H9 (cell line): Measurements from ENCODE around the gene CORO2B. TPM values are rescaled to one million over a fixed set of nuclear protein-coding genes. Genes with fewer than 3 reads are reported as not detected.

Experiments
- DNase-seq: peaks from one replicate; pipeline ENCODE4 v3.0.0-alpha.2; 2017
- H2AFZ ChIP-seq: one replicate; pipeline ENCODE4 v1.6.1; 2013; ENCODE audit warnings: mild to moderate bottlenecking, low read length, control low read depth, moderate library complexity
- H2AK5ac ChIP-seq: 2 replicates; pipeline ENCODE4 v1.6.1; 2013; ENCODE audit warnings: low read length, control low read depth, mixed read lengths; ENCODE audit not compliant: insufficient read length
- H2BK120ac ChIP-seq: one replicate; pipeline ENCODE4 v1.6.1; 2013; ENCODE audit warnings: low read depth, mild to moderate bottlenecking, low read length, control low read depth, inconsistent platforms; ENCODE audit not compliant: poor library complexity, severe bottlenecking
- H2BK12ac ChIP-seq: 2 replicates; pipeline ENCODE4 v1.6.1; 2013; ENCODE audit warnings: low read length, control low read depth, mixed read lengths, low read depth; ENCODE audit not compliant: insufficient read length
- H2BK15ac ChIP-seq: 2 replicates; pipeline ENCODE4 v1.6.1; 2013; ENCODE audit warnings: low read depth, low read length, control low read depth
- H2BK20ac ChIP-seq: one replicate; pipeline ENCODE4 v1.6.1; 2013; ENCODE audit warnings: low read depth, mild to moderate bottlenecking, low read length, control low read depth, inconsistent platforms; ENCODE audit not compliant: poor library complexity, severe bottlenecking
- H2BK5ac ChIP-seq: 2 replicates; pipeline ENCODE4 v1.6.1; 2013; ENCODE audit warnings: low read length, control low read depth, mixed read lengths; ENCODE audit not compliant: insufficient read length
- H3K14ac ChIP-seq: 2 replicates; pipeline ENCODE4 v1.6.1; 2013; ENCODE audit warnings: low read length, control low read depth; ENCODE audit not compliant: insufficient read depth
- H3K18ac ChIP-seq: 2 replicates; pipeline ENCODE4 v1.6.1; 2013; ENCODE audit warnings: low read depth, mild to moderate bottlenecking, mixed read lengths, low read length, control low read depth; ENCODE audit not compliant: insufficient read length
- H3K23ac ChIP-seq: 2 replicates; pipeline ENCODE4 v1.6.1; 2013; ENCODE audit warnings: low read length, control low read depth, mixed read lengths, low read depth; ENCODE audit not compliant: insufficient read length
- H3K23me2 ChIP-seq: 2 replicates; pipeline ENCODE4 v1.6.1; 2013; ENCODE audit warnings: low read depth, mild to moderate bottlenecking, mixed read lengths, low read length, control low read depth; ENCODE audit not compliant: insufficient read length, poor library complexity, severe bottlenecking
- H3K27ac ChIP-seq: 2 replicates; pipeline ENCODE4 v1.5.1; 2013; ENCODE audit warnings: low read length, control low read depth, mixed read lengths, low read depth; ENCODE audit not compliant: insufficient read length
- H3K27me3 ChIP-seq: 2 replicates; pipeline ENCODE4 v1.6.1; 2013; ENCODE audit warnings: low read length, control low read depth, inconsistent platforms; ENCODE audit not compliant: insufficient read depth
- H3K4ac ChIP-seq: 2 replicates; pipeline ENCODE4 v1.6.1; 2013; ENCODE audit warnings: low read depth, mild to moderate bottlenecking, control low read depth, inconsistent platforms, low read length, moderate library complexity
- H3K4me1 ChIP-seq: 2 replicates; pipeline ENCODE4 v1.6.1; 2013; ENCODE audit warnings: low read length, control low read depth, inconsistent platforms; ENCODE audit not compliant: insufficient read depth
- H3K4me2 ChIP-seq: 2 replicates; pipeline ENCODE4 v1.6.1; 2013; ENCODE audit warnings: low read length, control low read depth, mixed read lengths; ENCODE audit not compliant: insufficient read length, insufficient read depth
- H3K56ac ChIP-seq: 2 replicates; pipeline ENCODE4 v1.6.1; 2013; ENCODE audit warnings: low read depth, mild to moderate bottlenecking, mixed read lengths, low read length, control low read depth; ENCODE audit not compliant: insufficient read length
- H3K79me1 ChIP-seq: 2 replicates; pipeline ENCODE4 v1.6.1; 2013; ENCODE audit warnings: low read depth, mild to moderate bottlenecking, moderate library complexity, low read length, control low read depth, inconsistent platforms; ENCODE audit not compliant: insufficient read depth, poor library complexity, severe bottlenecking
- H3K79me2 ChIP-seq: 2 replicates; pipeline ENCODE4 v1.6.1; 2013; ENCODE audit warnings: low read length, control low read depth, inconsistent platforms; ENCODE audit not compliant: insufficient read depth
- H3K9ac ChIP-seq: 2 replicates; pipeline ENCODE4 v1.6.1; 2013; ENCODE audit warnings: low read length, control low read depth, mixed read lengths; ENCODE audit not compliant: insufficient read length; ENCODE audit errors: extremely low read depth
- H3K9me3 ChIP-seq: one replicate; pipeline ENCODE4 v1.6.1; 2013; ENCODE audit warnings: low read depth, low read length, inconsistent platforms; ENCODE audit not compliant: control insufficient read depth
- H3T11ph ChIP-seq: one replicate; pipeline ENCODE4 v1.6.1; 2013; ENCODE audit warnings: mild to moderate bottlenecking, low read length, control low read depth, inconsistent platforms
- H4K20me1 ChIP-seq: one replicate; pipeline ENCODE4 v1.6.1; 2013; ENCODE audit not compliant: control insufficient read depth, insufficient read length, insufficient read depth
- H4K5ac ChIP-seq: 2 replicates; pipeline ENCODE4 v1.6.1; 2013; ENCODE audit warnings: low read depth, mild to moderate bottlenecking, mixed read lengths, low read length, control low read depth; ENCODE audit not compliant: insufficient read length
- H4K8ac ChIP-seq: replicated peaks from 2 replicates; pipeline ENCODE4 v1.6.1; 2013; ENCODE audit warnings: low read length, control low read depth, mixed read lengths, low read depth; ENCODE audit not compliant: insufficient read length
- H4K91ac ChIP-seq: 2 replicates; pipeline ENCODE4 v1.6.1; 2013; ENCODE audit warnings: low read depth, mild to moderate bottlenecking, moderate library complexity, mixed read lengths, low read length, control low read depth; ENCODE audit not compliant: insufficient read length
- H3K27ac Mint-ChIP-seq, 3 experiments: 2 replicates in 2 of 3; 3 replicates in 1 of 3; pipeline ENCODE4 v1.8.0; 2020 to 2021; ENCODE audit warnings: mixed read lengths in 3 of 3, mild to moderate bottlenecking in 1 of 3, moderate library complexity in 1 of 3
- H3K27me3 Mint-ChIP-seq: 2 replicates; pipeline ENCODE4 v1.8.0; 2021; ENCODE audit warnings: low read depth, mild to moderate bottlenecking, moderate library complexity, mixed read lengths
- H3K36me3 Mint-ChIP-seq, 3 experiments: 2 replicates in 2 of 3; 3 replicates in 1 of 3; pipeline ENCODE4 v1.8.0; 2020 to 2021; ENCODE audit warnings: low read depth in 3 of 3, mixed read lengths in 3 of 3; ENCODE audit not compliant: insufficient read depth in 1 of 3
- H3K4me1 Mint-ChIP-seq, 2 experiments: 2 replicates each; pipeline ENCODE4 v1.8.0; 2020; ENCODE audit warnings: mixed read lengths in 2 of 2
- H3K4me3 Mint-ChIP-seq, 2 experiments: 2 replicates in 1 of 2; 3 replicates in 1 of 2; pipeline ENCODE4 v1.8.0; 2020 to 2021; ENCODE audit warnings: mild to moderate bottlenecking in 2 of 2, mixed read lengths in 2 of 2, moderate library complexity in 1 of 2
- H3K9me3 Mint-ChIP-seq, 2 experiments: 2 replicates in 1 of 2; 3 replicates in 1 of 2; pipeline ENCODE4 v1.8.0; 2020; ENCODE audit warnings: mild to moderate bottlenecking in 2 of 2, mixed read lengths in 2 of 2, moderate library complexity in 1 of 2
- CTCF ChIP-seq: fragments of 200-600 bp; sonication (generic); conservative IDR thresholded peaks from 3 replicates; pipeline ENCODE4 v1.8.0; 2021; ENCODE audit warnings: antibody characterized with exemption, mild to moderate bottlenecking
- WGBS: extraction: QIAGEN DNeasy Blood & Tissue Kit; methylation state at CpG from one replicate; pipeline ENCODE4 v1.1.7; 2013; ENCODE audit warnings: missing lambda C conversion rate, low lambda C conversion rate, mixed read lengths; ENCODE audit not compliant: insufficient read length; ENCODE audit errors: extremely low coverage; 5-methylcytosine and 5-hydroxymethylcytosine counted together
- total RNA-seq: library from RNA; stranded (reverse); gene quantifications from 2 replicates; pipeline ENCODE4 v1.2.1, GENCODE V29; 2021

The CORO2B gene
- total RNA-seq, 1 experiment from 2014 or later = 3.1 TPM

DNA sequence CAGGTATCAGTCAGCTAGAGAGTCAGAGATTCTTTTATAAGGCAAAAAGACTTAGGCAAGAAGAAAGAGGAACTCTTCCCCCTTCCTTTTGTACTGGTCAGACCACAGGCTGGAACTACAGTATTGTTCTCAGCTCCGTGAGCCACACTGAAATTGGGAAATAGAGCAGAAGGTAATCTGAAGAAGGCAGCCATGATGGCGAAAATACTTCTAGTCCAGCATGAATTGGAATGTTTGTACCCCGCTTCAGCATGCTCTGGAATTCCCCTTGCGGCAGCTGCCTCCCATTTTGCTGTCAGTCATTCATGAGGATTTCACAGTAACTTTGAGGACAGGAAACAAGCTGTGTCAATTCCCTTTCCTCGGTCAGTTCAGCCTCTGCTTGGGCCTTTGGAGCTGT lies 96.2 kb downstream of the CORO2B start:
- Histone ChIP-seq H3K79me1 (no peaks in the 10 kb centered on the region), H2BK15ac (no peak overlapping the region), H2AFZ (no peak overlapping the region), H4K8ac (no peak overlapping the region), H2BK5ac (no peak overlapping the region), H3T11ph (no peak overlapping the region), H3K9me3 (no peaks in the 10 kb centered on the region), H3K56ac (no peak overlapping the region), H3K4me2 (no peak overlapping the region), H2BK20ac (no peak overlapping the region), H3K4ac (no peak overlapping the region), H3K79me2 (no peaks in the 10 kb centered on the region), H2BK120ac (no peak overlapping the region), H3K9ac (no peak overlapping the region), H4K5ac (no peak overlapping the region), H4K20me1 (no peaks in the 10 kb centered on the region), H3K18ac (no peak overlapping the region), H3K27me3 (no peaks in the 10 kb centered on the region), H3K14ac (no peak overlapping the region), H3K23ac (no peak overlapping the region), H4K91ac (no peak overlapping the region), H2BK12ac (no peak overlapping the region), H3K4me1 (no peaks in the 10 kb centered on the region), H3K27ac (no peak overlapping the region), H3K23me2 (no peaks in the 10 kb centered on the region), H2AK5ac (no peak overlapping the region)
- Mint-ChIP-seq H3K4me1 (peaks cover 14 to 18% of the 10 kb centered on the region in 2 experiments), H3K27ac (no peak overlapping the region), H3K36me3 (peaks cover 0 to 8% (median 0%) of the 10 kb centered on the region in 3 experiments; a peak in 2 of 7 replicates), H3K27me3 (peaks cover 16% of the 10 kb centered on the region), H3K4me3 (no peak overlapping the region), H3K9me3 (peaks cover 0 to 8% of the 10 kb centered on the region in 2 experiments; a peak in 2 of 5 replicates)
- no peak for TF ChIP-seq CTCF
- DNase-seq = no peak
- no CpG with 5 or more reads among the region's 5 CpGs for WGBS
